HCT116 (cell line): ENCODE data around the gene BRD9. TPM values are rescaled to one million over a fixed set of nuclear protein-coding genes. Genes with fewer than 3 reads are reported as not detected.
"Not testable (repeated sequence)": the region's sequence is repeated elsewhere in the genome, so short reads cannot be mapped to it uniquely, and the experiment has no call there.

Experiments used
- ATAC-seq: fragments of 200-7000 bp; cut with Tn5 transposase; 2 replicates; pipeline ENCODE4 v1.9.1; 2020; ENCODE audit warnings: mild to moderate bottlenecking, moderate library complexity
- BruUV-seq: library from RNA; stranded (reverse); fragments of 400-500 nt; replicated peaks from 2 replicates; lab custom pipeline; 2021; lab: Mats Ljungman, UMichigan
- CTCF ChIA-PET: fragments of 300-600 bp; sonication (Branson Sonifier 250); formaldehyde crosslinking; loops from one replicate; lab custom pipeline; 2021; ENCODE audit warnings: antibody characterized with exemption; lab: Charles Lee
- POLR2A ChIA-PET: fragments of 300-600, 350-600 bp; sonication (Branson Sonifier 250); formaldehyde crosslinking; loops from one replicate; lab custom pipeline; 2021; ENCODE audit warnings: antibody characterized with exemption; lab: Charles Lee
- RAD21 ChIA-PET, 2 experiments: fragments of 300-600 bp; sonication (Branson Sonifier 250); formaldehyde crosslinking; loops; one replicate each; lab custom pipeline; 2023; ENCODE audit warnings: low total read pairs in 2 of 2; ENCODE audit not compliant: uncharacterized antibody in 2 of 2, unreplicated experiment in 2 of 2, low non-redundant PET in 1 of 2; lab: Charles Lee
- DNase-seq: peaks from one replicate; pipeline ENCODE4 v3.0.0-alpha.2; 2010; ENCODE audit warnings: low read depth, low spot score
- H2AFZ ChIP-seq: fragments of 200-600 bp; shearing (Covaris generic), sonication (generic); 2 replicates; pipeline ENCODE4 v1.6.1; 2017; ENCODE audit warnings: low read depth, mixed run types, mixed read lengths, antibody characterized with exemption, low read length; ENCODE audit not compliant: poor library complexity, severe bottlenecking
- H3K27ac ChIP-seq: 2 replicates; pipeline ENCODE4 v1.5.1; 2012; ENCODE audit warnings: low read depth, low read length
- H3K27me3 ChIP-seq: fragments of 200-600 bp; sonication (generic); 2 replicates; pipeline ENCODE4 v1.6.1; 2016; ENCODE audit warnings: mixed run types, low read length, mixed read lengths; ENCODE audit not compliant: insufficient read depth
- H3K36me3 ChIP-seq, 2 experiments: fragments of 200-500 bp in 1 of 2; fragments of 200-600 bp in 1 of 2; sonication (Bioruptor generic) in 1 of 2; sonication (generic) in 1 of 2; 2 replicates each; pipeline versions ENCODE4 v1.5.1 to v1.6.1; 2014 to 2016; ENCODE audit warnings: low read length in 2 of 2, inconsistent platforms in 1 of 2, mixed read lengths in 1 of 2, mixed run types in 1 of 2; ENCODE audit not compliant: insufficient read depth in 2 of 2, control insufficient read depth in 1 of 2
- H3K4me1 ChIP-seq, 2 experiments: fragments of 200-600 bp in 1 of 2; sonication (generic) in 1 of 2; 2 replicates each; pipeline versions ENCODE4 v1.5.1 to v1.6.1; 2012 to 2017; ENCODE audit warnings: low read length in 2 of 2, inconsistent platforms in 1 of 2, mild to moderate bottlenecking in 1 of 2, mixed read lengths in 1 of 2, mixed run types in 1 of 2, moderate library complexity in 1 of 2; ENCODE audit not compliant: insufficient read depth in 2 of 2, control insufficient read depth in 1 of 2
- H3K4me2 ChIP-seq: fragments of 200-600 bp; sonication (generic); 2 replicates; pipeline ENCODE4 v1.6.1; 2017; ENCODE audit warnings: mixed run types, low read length, mixed read lengths
- H3K4me3 ChIP-seq, 2 experiments: fragments of 200-600 bp in 1 of 2; sonication (generic) in 1 of 2; replicated peaks in 1 of 2; 2 replicates each; pipeline ENCODE4 v1.5.1; 2011 to 2016; ENCODE audit warnings: low read length in 2 of 2, control low read depth in 1 of 2, low read depth in 1 of 2, mild to moderate bottlenecking in 1 of 2, mixed read lengths in 1 of 2, mixed run types in 1 of 2
- H3K79me2 ChIP-seq: fragments of 200-600 bp; sonication (generic); 2 replicates; pipeline ENCODE4 v1.6.1; 2017; ENCODE audit warnings: mild to moderate bottlenecking, mixed run types, low read length, moderate library complexity, mixed read lengths; ENCODE audit not compliant: insufficient read depth
- H3K9ac ChIP-seq: fragments of 200-600 bp; sonication (generic); 2 replicates; pipeline ENCODE4 v1.6.1; 2016; ENCODE audit warnings: low read length, mixed read lengths
- H3K9me2 ChIP-seq: fragments of 200-600 bp; sonication (generic), shearing (Covaris generic); 2 replicates; pipeline ENCODE4 v1.6.1; 2017; ENCODE audit warnings: mixed run types, mild to moderate bottlenecking, moderate library complexity; ENCODE audit not compliant: insufficient read depth
- H3K9me3 ChIP-seq, 2 experiments: fragments of 200-500 bp in 1 of 2; fragments of 200-600 bp in 1 of 2; sonication (Bioruptor generic) in 1 of 2; sonication (generic) in 1 of 2; 2 replicates each; pipeline ENCODE4 v1.6.1; 2014 to 2017; ENCODE audit warnings: low read length in 2 of 2, mixed read lengths in 2 of 2, inconsistent platforms in 1 of 2, low read depth in 1 of 2, mild to moderate bottlenecking in 1 of 2, mixed run types in 1 of 2, moderate library complexity in 1 of 2; ENCODE audit not compliant: control insufficient read depth in 1 of 2, insufficient read depth in 1 of 2
- H4K20me1 ChIP-seq: fragments of 200-600 bp; sonication (generic), shearing (Covaris generic); 2 replicates; pipeline ENCODE4 v1.6.1; 2017; ENCODE audit warnings: mixed run types, mild to moderate bottlenecking, moderate library complexity; ENCODE audit not compliant: insufficient read depth
- intact Hi-C: fragments of 100-400 bp; cut with micrococcal nuclease; formaldehyde crosslinking; loops from 2 replicates; pipeline ENCODE4 v1.10.0; 2022
- total RNA-seq: library from RNA; stranded (reverse); gene quantifications from one replicate; pipeline ENCODE4 v1.2.1, GENCODE V29; 2021; ENCODE audit not compliant: unreplicated experiment

BRD9 gene
- total RNA-seq, 1 experiment from 2014 or later = 54.6 TPM

DNA sequence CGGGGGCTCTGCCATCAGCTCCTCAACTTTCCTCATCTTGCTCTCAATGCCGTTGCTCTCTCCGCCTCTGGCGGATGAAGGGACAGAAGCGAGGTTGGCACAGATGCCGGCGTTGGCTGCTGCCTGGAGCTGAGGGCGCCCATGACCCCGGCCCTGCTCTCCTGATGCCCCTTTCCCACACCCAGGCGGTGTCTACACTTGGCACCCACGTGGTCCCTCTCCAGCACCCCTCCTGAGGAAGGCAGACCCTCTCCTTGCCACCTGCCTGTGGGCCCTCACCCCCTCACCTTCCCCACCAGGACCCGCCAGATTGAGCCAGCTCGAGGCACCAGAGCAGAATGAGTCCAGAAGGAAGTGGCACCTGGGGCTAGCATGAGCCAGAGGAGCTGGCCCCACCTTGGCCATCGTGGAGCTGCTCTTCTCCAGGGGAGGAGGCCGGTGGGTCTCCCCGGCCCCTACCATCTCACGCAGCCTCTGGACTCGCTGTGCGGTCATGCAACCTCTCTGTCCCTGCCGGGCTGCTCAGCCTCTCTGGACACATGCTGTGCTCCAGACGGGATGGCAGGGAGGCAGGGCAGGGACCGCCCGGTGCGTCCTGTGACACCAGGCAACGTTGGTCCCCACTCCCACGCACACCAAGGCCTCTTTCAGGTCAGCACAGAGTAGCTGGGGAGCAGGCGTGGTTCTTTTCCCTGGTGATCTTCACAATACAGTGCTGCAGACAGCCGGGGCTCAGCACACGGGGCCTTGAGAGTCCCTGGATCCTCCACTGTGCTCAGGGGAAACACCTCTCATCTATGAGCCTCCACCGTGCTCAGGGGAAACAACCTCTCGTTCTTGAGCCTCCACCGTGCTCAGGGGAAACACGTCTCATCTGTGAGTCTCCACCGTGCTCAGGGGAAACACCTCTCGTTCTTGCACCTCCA, 46.7 kb downstream of the BRD9 start:
- H3K27ac ChIP-seq, H3K79me2 ChIP-seq, DNase-seq, H3K4me2 ChIP-seq, H3K36me3 ChIP-seq, RAD21 ChIA-PET, H3K9me2 ChIP-seq, H3K9me3 ChIP-seq, intact Hi-C loops, H3K4me3 ChIP-seq, CTCF ChIA-PET, H4K20me1 ChIP-seq, H3K27me3 ChIP-seq, H3K4me1 ChIP-seq, H3K9ac ChIP-seq, ATAC-seq, POLR2A ChIA-PET, H2AFZ ChIP-seq, BruUV-seq: not testable (repeated sequence)

DNA sequence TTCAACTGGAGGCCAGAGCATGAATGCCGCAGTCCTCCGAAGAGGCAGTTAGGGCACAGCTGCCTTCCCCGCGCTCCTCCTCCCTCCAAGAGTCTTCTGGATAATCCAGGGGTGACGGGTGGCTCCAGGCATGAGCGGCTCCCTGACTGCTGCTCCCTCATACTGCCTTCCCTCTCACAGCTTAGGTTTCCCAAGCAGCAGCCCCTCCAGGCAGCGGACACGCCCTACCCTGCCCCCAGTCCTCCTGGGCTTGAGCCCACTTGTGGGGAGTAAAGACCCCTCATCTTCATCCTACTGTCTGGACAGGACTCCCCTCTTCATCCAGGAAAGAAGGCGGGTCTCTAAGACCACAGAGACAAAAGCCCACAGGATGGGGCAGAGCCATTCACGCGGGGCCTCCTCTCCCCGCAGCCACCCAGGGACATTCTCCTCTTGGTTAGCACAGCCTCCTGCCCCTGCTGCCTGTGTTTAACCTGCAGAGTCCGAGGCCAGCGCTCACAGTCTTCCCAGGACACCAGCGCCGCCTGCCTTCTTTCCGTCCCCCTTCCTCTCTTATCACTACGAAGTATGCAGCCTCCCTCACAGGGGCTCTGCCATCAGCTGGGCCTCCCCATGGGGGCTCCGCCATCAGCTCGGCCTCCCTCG, 47.4 kb downstream of the BRD9 start:
- H3K9me3 ChIP-seq, BruUV-seq, H3K27ac ChIP-seq, H3K27me3 ChIP-seq, intact Hi-C loops, H3K4me1 ChIP-seq, RAD21 ChIA-PET, H3K9ac ChIP-seq, H3K79me2 ChIP-seq, H3K9me2 ChIP-seq, H4K20me1 ChIP-seq, CTCF ChIA-PET, DNase-seq, POLR2A ChIA-PET, H2AFZ ChIP-seq, ATAC-seq, H3K4me2 ChIP-seq, H3K4me3 ChIP-seq, H3K36me3 ChIP-seq: not testable (repeated sequence)

- H3K4me1 ChIP-seq, POLR2A ChIA-PET, H2AFZ ChIP-seq, H3K36me3 ChIP-seq, CTCF ChIA-PET, RAD21 ChIA-PET, H3K9me3 ChIP-seq, H3K4me2 ChIP-seq, H3K4me3 ChIP-seq, BruUV-seq, ATAC-seq, H3K9ac ChIP-seq, H3K27me3 ChIP-seq, H3K79me2 ChIP-seq, intact Hi-C loops, H3K9me2 ChIP-seq, DNase-seq, H4K20me1 ChIP-seq, H3K27ac ChIP-seq: not testable (repeated sequence)
Observed at GRCh38 chr5:844426-844825, 48.2 kb downstream of the BRD9 start.
